A549 treated with GW870086 at 1 μM for 4 hours (cell line): Measurements from ENCODE around the gene GRAMD1C. TPM values are rescaled to one million over a fixed set of nuclear protein-coding genes. Genes with fewer than 3 reads are reported as not detected.

ENCODE experiments used
- total RNA-seq: library from RNA; stranded (reverse); fragments of 200-300 nt; extraction: Qiagen RNA extraction; gene quantifications from 5 replicates; pipeline ENCODE4 v1.2.3, GENCODE V29; 2022; ENCODE audit warnings: low read depth

Gene GRAMD1C
- 0.47 to 1.2 TPM (median 0.96 TPM) in 5 replicates for total RNA-seq

GRCh38 chr3:113838631-113839209 lies at the start of gene GRAMD1C:
Gene GRAMD1C, plus strand, starts transcription at chr3:113838788. Its CDS starts 122 bp downstream, at chr3:113838910.

GRCh38 chr3:113947372-113948014 lies 108.9 kb downstream of the GRAMD1C start, which contains the start of gene ZDHHC23:
Gene ZDHHC23, plus strand, starts transcription at chr3:113948013. Its CDS starts 790 bp downstream, at chr3:113948803.

Other genes starting within 250 kb of the GRAMD1C start
- gene USF3, start 142.1 kb upstream of the GRAMD1C start, total RNA-seq: 2.2 to 2.8 TPM (median 2.5 TPM) in 5 replicates
- 141 to 174 TPM (median 156 TPM) in 5 replicates for gene NAA50, start 92.5 kb upstream of the GRAMD1C start, total RNA-seq
- gene ATP6V1A, start 91.8 kb upstream of the GRAMD1C start, total RNA-seq: 15.6 to 19.9 TPM (median 18.8 TPM) in 5 replicates
- 3.2 to 3.5 TPM (median 3.5 TPM) in 5 replicates for gene ZDHHC23, start 109.2 kb downstream of the GRAMD1C start, total RNA-seq
- 1.2 to 2.0 TPM (median 1.7 TPM) in 5 replicates for gene CCDC191, start 217.7 kb downstream of the GRAMD1C start, total RNA-seq
- 20.6 to 26.3 TPM (median 24.7 TPM) in 5 replicates for gene QTRT2, start 217.9 kb downstream of the GRAMD1C start, total RNA-seq